ENCODE results near the gene ALDH1A2.
"Not testable (repeated sequence)": the region's sequence is repeated elsewhere in the genome, so short reads cannot be mapped to it uniquely, and the experiment has no call there.

Gene ALDH1A2

DNA sequence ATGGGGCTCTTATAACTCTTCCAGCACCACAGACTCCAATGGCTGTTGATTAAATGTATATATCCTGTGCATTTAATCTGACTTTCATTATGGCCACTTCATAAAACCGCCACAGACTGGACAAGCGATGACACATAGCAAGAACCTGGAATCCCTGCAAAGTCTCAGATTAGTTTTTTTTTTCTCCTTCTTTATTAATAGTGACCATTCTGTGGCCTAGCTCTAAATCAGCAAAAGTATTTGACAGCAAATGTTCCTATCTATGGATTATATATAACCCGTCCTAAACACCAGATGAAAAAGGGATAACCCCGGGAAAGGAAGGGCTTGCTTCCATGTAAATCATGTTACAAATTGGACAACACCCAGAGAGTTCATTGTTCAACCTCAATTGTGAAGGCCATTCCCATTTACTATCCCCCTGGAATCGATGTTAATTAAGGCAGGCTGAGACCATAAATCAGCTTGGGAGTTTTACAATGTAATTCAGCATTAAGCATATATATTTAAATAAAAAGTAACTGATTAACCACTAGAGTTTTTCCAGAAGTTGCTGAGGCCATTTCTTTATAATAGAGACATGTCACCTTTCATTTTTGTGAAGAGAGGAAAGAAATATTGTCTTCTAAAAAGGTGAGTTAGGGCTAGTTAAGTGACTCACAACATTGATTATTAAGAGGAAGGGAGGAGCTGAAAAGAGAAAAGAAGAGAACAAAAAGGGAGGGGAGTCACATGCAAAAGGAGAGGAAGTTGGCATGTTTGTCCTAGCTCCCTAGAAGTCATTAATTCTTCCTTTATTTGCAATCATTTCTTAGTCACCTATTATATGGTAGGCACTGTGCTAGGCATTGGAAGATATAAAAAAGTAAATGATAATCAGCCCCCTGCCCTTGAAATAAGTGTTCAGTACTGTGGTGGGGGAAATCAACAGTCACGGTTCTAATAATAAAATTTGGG, 26.2 kb downstream of the ALDH1A2 start:
- DNase-seq = no peak

DNA sequence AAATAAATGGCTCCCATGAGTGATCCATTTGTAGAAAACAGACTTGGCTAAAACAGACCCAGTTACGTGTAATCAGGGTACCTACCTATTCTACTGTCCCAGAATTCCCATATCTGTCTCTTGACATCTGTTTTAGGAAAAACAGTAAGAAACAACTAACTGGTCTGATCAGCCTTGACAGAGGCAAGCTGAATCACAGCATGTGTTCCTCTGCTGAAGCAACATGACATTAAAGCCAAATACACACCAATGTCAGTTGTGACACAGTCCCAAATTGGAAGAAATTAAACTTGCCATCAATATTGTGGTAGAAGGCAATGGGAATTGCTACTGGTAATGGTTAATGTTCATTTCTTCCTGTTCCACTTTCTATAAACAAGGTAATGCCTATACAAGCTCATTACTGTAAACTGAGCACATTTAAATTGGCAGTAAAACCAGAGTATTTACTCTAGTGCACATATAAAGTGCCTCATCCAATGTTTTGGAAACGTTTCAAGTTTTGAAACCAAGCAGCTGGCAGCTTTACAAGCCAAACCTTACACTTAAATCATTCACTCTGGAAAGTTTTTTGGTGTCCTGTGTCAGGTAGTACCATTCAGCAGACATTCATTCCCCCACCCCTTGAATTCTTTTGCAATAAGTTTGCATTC, 27.0 kb downstream of the ALDH1A2 start:
- no peak for DNase-seq

DNA sequence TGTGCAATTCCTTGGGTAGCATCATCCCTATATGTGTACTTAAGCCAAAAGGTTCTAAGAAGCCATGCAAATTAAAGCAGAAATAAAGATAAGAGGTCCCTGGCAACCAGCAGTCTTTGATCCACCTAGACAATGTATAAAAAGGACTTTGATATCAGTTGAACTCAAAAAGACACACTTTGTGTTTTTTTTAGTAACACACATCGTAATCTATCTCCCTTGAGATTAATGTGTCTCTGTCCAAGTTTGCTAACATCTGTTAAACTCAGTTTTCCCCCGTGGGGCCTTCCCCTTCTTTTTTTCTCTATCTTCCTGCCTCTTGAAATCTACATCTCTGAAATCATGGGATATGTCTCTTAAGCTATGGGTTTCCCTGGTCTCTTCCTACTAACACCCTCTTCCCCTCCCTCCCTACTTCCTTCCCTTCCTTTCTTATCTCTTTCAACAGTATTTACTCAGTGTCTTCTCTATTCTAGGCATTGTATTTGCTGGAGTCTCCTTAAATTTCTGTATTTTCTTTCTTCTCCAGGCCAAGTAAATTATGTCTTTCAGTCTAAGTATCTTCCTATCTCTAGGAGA, 27.7 kb downstream of the ALDH1A2 start:
- DNase-seq = no peak

DNA sequence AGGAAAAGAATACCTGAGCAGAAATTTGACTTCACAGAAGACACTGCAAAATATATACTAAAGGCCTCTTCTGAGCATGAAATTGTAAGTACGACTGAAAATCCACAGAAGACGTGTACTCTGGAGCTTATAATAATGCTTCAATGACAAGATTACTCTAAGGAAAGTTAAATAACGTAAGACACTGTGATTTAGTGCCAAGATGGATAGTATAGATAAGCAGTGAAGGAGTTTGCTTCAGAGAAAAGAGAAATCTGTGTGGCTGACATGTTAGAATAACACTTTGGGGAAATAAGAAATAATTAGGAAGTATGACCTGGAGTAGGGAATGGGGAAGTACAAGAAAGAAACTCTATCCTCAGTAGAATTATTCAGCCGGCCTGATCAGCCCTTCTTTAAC, 28.9 kb downstream of the ALDH1A2 start:
- DNase-seq = no peak

DNA sequence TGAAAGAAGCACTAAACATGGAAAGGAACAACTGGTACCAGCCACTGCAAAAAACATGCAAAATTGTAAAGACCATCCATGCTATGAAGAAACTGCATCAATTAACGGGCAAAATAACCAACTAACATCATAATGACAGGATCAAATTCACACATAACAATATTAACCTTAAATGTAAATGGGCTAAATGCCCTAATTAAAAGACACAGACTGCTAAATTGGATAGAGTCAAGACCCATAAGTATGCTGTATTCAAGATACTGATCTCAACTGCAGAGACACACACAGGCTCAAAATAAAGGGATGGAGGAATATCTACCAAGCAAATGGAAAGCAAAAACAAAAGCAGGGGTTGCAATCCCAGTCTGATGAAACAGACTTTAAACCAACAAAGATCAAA, 37.1 kb downstream of the ALDH1A2 start:
- not testable (repeated sequence) for DNase-seq

DNA sequence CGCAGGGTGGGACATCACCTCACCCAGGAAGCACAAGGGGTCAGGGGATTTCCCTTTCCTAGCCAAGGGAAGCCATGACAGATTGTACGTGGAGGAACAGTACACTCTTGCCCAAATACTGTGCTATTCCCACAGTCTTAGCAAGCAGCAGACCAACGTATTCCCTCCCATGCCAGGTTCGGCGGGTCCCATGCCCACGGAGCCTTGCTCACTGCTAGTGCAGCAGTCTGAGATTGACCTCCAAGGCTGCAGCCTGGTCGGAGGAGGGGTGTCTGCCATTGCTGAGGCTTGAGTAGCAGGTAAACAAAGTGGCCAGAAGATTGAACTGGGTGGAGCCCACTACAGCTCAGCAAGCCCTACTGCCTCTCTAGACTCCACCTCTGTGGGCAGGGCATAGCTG, 39.0 kb downstream of the ALDH1A2 start:
- DNase-seq = no peak

DNA sequence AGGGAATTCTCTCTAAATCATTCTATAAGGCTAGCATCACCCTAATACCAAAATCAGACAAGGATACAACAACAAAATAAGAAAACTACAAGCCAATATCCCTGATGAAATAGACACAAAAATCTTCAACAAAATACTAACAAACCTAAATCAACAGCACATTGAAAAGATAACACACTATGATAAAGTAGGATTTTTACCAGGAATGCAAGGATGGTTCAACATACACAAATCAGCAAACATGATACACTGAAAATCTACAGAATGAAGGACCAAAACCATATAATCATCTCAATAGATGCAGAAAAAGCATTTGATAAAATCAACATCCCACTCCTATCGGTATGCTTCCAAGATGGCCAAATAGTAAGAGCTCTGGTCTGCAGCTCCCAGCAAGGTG, 39.5 kb downstream of the ALDH1A2 start:
- no peak for DNase-seq

DNA sequence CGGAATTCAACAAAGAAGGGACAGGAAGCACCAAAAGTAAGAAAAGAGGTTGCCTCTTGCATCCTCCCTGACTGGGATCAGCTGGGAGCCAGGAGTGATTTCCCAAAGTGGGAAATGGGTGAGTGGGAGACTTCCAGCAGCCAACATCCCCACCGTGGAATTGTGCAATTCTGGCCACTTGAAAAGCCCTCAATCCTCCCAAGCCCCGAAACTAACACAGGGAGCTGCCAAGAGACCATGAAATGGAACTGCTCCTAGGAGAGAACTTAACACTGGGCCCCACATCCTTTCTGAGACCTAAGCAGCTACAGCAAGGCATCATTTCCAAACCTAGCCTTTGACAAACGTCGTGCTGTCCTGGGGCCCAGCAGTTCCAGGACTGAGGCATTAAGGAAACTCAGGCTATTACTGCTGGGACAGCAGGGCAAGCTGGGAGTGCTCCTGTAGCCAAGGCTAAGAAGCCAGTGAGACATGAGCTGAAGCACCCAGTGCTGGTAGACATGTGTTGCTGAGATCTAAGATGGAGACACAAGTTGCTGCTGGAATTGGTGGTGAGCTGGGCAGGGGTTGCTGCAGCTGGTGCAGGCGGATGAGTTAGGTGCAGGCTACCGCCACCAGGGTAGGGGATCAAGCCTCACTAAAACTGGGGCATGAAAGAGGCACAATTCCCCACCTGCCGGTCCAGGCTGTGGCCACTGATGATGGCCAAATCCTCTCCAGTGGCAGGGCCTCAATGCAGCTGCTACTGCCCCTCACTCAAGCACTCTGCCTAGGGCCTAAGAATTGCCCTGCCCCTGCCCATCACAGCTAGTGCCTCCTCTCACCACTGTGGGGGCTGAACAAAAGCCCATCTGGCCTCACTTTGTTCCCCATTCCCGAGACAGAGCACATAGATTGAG, 43.9 kb downstream of the ALDH1A2 start:
- DNase-seq = no peak

DNA sequence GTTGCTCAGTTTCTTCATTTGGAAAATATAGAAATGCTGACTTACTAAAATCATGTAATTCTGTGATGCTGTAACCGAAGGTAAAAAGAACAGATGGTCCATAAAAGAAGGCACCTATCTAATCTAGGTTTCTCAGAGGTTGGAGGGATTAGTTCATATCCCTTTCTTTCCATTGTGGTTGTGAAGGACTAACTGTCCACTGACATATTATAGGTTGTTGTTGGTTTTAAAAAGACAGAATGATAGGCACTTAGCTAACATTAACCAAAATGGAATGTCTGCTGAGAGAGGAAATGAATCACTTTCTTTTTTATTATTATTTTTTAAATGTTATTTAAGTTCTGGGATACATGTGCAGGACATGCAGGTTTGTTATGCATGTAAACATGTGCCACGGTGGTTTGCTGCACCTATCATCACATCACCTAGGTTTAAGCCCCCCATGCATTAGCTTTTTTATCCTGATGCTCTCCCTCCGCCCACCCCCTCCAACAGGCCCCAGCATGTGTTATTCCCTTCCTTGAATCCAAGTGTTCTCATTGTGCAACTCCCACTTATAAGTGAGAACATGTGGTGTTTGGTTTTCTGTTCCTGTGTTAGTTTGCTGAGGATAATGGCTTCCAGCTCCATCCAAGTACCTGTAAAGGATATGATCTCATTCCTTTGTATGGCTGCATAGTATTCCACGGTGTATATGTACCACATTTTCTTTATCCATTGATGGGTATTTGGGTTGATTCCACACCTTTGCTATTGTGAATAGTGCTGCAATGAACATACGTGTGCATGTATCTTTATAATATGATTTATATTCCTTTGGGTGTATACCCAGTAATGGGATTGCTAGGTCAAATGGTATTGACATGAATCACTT, 45.8 kb downstream of the ALDH1A2 start:
- no peak for DNase-seq

DNA sequence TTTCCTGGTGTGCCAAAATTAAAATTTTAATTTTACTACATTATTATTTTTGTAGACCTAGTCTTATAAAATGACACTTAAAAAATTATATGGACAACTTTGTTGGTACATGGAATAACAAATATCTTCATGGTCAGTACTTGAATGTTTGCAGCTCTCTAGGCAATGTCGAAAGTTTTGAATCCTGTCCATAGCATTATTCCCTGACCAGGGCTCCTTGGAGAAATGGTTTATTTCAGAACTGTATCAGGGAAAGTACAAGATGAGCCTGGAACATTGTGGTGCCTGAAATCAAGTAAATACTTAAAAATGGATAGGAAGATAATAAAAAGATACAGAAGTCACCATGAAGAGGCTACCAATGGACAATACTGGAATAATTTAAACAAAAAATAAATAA, 47.6 kb downstream of the ALDH1A2 start:
- DNase-seq = no peak

DNA sequence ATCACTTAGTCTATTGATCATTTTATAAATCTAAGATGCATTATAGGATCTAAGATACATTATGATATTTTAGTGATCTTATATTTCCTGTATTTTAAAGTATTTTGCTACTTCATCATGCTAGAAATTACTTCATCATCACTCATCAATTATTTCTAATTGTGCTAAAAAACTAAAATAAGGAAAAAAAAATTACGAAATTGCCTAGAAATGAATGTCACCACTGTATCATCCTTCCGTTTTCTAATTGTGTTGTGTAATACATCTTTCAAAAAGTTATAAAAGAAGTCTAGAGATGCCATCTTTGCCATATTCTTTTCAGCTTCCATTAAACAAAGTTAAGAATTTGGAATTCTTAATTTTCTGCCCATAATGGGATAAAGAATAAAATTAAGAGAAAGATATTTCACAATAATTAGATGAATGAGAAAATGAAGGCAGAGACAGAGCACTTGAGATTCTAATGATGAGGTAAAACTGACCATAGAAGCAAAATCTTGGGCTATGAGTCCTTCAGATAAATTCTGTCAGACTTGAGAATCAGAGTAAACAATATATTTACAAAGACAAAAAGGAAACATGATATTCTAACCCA, 48.8 kb downstream of the ALDH1A2 start:
- DNase-seq = no peak

DNA sequence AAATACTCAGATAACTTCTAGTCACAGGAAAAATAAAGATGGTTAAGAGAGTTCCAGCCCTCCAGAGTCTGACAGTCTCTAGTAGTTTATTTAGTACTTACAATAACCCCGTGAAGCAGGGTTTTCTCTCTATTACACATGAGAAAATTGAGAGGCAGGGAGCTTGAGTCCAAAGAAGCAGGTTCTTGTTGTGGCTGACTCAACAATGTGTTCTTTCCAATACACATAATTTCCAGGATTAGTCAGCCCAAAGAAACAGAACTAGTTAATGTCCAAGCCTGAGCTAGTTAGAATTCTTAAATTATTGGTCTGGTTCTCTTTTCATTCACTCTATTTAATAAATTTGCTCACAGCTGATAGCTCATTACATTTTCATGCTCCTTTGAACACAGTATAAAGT, 49.9 kb downstream of the ALDH1A2 start:
- DNase-seq = no peak

DNA sequence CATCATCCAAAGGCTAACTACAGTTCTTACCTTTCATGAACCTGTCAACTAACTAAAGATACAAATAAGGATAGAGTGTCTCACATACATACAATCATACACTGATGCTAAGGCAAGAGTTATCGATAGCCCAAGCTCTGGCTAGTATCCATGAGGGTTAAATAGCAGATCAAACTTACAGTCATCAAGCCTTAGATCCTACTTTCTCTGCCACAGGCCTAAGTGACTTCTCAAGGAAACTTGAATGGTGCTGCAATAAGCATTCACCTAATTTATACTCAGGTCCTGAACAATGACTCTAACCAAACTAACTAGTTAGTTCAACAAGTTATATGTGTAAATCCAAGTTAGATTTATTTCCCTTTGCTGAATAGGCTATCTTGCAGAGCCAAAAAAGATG, 51.0 kb downstream of the ALDH1A2 start:
- DNase-seq = no peak

DNA sequence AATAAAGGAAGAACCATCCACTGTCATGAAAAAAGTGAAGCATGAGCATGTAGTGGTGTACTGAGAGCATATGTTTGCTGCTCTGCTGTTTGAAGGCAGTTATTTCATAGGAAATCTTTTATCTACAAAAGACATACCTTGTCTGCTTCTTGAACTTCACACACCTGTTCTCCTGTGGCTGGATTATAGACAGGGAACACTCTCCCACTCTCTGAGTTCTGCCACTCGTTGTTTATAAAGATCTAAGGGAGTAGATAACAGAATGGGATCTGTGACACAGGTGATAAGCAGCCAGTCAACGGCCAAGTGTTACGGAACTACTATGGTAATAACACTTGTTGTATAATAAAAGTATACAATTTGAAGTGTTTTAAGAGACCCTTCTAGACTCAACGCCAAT, 51.5 kb downstream of the ALDH1A2 start:
- DNase-seq = no peak

DNA sequence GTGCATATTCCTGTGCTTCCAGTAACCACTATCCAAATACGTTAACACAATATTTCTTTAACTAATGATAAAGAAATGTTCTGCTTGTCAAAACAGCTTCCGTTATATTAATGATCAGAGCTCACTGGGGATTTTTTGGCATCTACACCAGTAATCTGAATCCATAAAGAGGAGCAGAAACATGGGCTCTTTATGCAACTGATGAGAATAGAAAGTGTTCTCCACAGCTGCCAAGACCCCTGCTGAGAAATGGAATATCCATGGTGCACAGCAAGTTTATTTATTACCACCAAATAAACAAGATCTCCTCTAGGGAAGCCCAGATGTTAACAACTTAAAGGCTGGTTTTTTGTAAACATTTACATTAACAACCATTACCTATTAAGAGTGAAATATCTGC, 54.5 kb downstream of the ALDH1A2 start:
- DNase-seq = no peak

DNA sequence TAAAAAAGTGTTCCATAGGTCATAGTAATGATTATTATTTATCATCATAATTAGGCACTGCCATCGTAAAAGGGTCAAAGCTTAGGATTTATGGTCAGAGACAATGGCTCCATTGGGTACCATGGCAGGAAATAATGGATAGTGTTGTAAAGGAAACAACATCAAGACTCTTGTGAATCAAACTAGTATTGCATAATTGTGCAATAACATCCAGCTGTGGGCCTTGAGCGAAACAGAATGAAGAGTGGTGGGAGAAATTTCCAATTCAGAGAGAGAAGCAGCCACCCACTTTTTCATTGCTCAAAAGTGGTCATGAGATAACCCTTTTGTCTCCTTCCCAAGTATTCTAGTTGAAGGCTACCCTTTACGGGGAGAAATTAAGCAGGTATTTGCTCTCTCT, 61.7 kb downstream of the ALDH1A2 start:
- no peak for DNase-seq

DNA sequence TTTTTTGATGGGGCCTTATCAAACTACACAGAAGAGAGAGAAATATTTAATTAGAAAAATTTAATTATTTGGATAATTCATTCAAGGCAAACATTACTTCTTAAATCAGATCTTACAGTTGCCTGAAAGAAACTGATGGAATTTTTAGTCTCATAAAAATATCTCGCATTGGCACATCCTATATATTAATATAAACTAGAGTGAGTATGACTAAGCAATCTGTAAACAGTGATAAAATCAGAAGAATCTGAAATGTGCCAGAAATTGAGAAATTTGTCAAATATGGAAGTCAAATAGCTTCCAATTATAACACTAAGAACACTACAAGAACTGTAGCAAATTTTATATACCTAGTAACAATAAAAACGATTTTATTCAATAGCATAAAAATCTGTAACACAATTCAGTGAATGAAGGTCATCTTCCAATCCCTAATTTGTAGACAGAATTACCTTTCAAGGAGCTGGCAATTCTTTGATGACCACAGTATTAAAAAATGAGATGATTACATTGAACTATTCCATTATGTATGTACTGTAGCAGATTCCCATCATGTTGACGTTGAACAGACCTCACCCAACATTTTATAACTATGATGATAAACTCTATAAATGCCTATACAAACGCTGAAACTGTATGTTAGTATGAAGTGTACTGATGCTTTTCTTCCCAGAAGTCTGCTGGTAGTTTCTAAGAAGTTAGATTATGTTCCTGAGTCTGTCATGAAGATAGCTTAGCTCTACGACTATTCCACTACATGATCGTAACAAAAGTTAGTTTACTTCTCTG, 63.0 kb downstream of the ALDH1A2 start:
- no peak for DNase-seq

DNA sequence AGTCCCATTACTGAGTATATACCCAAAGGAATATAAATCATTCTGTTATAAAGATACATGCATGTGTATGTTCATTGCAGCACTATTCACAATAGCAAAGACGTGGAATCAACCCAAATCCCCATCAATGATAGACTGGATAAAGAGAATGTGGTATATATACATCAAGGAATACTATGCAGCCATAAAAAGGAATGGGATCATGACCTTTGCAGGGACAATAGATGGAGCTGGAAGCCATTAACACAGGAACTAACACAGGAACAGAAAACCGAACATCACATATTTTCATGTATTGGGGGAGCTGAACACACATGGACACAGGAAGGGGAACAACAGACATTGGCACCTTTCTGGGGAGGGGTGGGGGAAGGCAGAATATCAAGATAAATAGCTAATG, 65.8 kb downstream of the ALDH1A2 start:
- not testable (repeated sequence) for DNase-seq

DNA sequence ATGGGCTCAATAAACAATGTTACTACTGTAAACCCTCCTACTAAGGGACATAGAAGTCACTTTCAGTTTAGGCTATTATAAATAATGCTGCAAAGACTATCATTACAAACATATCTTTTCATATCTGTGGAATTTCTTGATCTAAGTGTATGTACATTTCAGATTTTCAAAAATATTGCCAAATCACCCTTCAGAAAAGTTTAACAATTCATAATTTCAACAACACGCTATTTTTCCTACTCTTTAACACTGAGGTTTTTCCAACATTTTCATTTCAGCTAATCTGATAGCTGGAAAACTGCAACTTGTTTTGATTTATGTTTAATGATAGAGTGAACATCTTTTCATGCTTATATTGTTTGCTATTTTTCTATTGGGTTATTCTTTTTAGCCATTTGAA, 69.0 kb downstream of the ALDH1A2 start:
- no peak for DNase-seq

DNA sequence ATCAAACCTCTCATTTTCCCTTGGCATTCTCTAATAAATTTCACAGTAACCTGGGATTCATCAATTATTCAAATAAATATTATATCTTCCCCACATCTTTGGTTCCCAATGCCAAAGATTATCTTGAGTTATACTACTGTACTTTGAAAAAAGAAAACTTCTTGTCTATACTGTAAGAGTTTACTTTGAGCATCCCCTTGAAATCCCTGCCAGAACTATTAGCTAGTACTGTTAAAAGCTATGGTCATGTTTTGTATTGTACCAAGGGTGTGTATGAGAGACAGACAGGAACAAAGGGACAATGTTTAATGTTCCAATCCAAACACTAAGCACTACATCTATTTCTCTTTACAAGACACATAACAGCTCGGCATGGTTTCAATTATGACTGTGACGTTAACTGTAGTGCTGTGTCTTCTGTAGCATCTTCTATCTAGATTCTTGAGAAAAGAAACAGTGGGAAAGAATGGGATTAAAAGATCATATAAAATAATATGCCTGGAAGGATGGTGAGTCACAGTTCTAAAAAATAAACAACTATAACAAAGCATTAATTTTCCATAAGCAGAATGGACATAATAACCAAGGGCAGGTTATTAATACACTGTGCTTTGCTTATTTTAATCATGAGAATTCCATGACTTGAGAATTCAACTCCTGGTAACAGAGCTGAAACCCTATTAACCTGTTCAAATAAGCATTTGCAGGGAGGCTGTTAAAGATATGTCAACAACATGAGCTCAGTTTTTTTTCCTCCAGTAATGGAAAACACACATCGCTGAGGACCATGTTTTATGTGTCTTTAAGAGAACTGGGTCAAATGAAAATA, 71.1 kb downstream of the ALDH1A2 start:
- DNase-seq = no peak
